ENCODE measurements around the gene AURKA.
"Not testable (repeated sequence)": the region's sequence is repeated elsewhere in the genome, so short reads cannot be mapped to it uniquely, and the experiment has no call there.

Gene AURKA

DNA sequence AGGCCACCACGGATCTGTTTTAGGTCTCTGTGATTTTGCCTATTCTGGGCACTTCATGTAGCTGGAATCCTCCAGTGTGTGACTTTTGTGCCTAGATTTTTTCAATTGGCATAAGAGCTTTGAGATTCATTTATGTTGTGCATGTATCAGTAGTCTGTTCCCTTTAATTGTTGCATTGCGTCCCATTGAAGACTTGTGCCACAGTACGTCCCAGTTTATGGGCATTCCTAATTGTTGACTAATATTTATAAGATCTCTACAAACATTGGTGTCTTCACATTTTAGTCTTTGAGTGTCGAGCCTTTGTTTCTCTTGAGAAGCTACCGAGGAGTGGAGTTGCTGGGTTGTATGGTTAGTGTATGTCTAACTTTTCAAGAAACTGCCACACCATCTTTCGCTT is 33.9 kb downstream of the AURKA start:
- peak; percentile 2 for DNase-seq

DNA sequence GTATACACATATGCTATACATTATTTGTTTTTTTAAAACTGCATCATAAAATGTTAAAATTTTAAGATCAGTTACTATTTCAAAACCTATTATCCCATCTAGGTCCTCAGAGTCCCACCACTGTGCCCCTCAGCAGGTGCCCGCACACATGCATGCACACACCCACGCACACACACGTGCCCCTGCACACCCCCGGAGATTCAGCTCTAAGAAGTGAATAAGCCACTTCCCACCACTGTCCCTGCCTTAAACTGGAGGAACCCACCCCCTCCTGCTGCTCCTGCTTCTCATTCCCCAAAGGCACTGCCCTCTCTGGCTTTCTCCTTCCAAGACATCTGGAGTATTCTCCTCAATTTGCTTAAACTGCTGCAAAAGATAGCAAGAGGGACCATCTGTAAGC is 38.7 kb downstream of the AURKA start:
- DNase-seq: no peak

DNA sequence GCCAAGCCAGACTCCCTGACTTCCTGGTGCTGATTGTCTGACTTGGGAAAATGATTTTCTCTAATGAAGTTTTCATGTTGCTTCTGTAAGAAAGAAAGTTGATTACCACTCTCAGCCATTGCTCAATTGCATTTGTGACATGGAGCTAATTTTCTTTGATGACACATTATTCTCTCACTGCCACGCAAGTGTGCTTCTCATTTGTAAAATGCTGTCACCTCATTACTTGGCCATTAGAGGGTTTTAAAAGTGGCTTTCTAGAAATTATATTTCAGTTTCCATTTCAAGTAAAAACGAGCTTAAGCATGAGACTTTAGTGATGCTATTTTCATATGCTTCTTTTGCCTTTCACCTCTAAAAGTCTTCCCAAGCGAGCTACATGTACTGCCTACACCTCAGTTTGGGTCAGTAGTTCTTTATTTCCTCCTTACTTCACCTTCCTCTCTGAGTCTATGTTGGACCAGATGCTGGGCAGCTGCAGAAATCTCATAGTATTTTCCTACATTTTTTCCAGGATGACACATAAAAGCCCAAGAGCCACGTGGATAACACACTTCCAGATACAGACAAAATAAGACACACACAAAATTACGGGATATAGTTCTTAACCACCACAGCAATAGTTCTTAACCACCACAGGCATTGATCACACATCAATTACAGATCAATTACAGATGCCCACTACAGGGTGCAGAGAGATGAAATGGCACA is 39.5 kb downstream of the AURKA start:
- no peak for DNase-seq

DNA sequence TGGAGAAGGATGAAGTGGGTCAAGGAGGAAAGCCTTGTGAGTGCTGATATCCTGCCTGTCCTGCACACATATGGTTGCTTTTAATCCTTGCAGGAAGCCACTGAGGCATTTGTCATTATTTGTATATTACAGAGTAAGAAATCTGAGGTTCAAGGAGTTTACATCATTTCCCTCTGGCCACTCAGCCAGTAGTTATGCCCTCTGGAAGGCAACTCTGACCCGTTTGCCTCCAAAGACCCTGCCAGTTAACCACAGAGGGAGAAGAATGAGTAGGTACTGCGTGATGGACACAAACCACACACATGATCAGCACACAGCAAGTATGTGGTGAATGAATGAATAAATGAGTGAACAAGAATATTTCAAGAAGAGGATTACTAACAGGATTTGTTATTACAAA is 41.2 kb downstream of the AURKA start:
- DNase-seq: no peak

DNA sequence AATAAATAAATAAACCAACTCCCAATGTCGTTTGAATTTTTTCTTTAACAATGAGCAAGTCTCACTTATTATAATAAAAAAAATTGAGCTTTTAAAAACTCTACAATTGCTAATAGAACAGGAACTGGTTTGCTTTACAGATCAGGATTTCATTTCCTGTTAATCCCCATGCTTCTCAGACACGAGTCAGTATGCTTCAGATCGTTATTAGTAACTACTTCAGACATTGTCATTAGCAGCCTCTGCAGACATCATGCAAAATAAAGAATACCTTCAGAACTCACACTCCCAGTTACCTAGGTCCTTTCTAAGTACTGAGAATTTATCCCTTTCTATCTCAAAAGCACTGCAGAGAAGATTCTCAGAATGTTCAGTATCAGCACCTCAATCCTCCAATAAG is 43.3 kb downstream of the AURKA start:
- no peak for DNase-seq

DNA sequence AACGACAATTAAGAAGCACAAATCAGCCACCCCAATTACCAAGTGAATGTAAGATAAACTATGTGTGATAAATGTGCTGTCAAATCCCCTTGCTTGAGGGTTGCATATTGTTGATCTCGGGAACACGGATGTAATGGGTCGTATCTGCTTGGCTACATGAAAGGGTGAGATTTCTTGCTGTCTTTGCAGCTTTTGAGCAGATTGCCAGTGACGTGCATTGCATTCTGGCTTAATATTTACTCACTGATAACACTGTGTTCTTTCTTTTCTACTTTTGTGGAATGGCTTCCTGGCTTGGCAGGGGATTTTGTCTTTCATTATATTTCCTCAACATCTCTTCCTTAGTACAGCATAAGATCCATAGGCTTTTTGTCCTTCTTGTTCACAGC is 43.7 kb downstream of the AURKA start:
- DNase-seq: peak; percentile 5

DNA sequence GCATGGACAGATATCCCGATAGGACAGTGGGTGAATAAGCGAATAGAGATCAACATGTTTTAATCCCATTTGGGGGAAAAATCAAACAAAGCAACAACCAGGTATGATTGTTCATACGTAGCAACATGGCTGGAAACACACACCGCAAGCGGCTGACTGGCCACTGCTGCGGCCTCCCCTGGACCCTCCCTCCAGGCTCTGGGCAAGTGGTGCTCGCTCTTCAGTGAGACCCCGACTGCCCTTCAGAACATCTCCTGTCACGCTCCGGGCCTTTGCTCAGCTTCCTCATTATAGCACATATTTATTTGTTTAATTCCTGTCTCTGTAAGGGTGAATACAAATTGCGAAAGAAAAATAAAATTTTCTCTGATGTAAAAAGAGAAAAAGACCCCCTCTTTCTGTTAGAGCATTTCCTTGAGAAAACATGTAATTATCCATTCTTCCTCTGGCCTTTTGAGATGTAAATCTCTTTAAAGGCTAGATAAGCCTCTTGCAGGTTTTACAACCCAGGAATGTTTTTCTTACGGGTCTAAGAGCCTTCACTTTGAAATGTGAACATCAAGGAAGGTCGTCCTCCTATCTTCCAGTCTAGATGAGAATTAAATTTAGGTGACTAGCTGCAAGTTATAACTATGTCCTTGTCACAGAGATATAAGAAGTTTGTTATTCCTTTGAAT is 44.2 kb downstream of the AURKA start:
- DNase-seq: peak; percentile 5

DNA sequence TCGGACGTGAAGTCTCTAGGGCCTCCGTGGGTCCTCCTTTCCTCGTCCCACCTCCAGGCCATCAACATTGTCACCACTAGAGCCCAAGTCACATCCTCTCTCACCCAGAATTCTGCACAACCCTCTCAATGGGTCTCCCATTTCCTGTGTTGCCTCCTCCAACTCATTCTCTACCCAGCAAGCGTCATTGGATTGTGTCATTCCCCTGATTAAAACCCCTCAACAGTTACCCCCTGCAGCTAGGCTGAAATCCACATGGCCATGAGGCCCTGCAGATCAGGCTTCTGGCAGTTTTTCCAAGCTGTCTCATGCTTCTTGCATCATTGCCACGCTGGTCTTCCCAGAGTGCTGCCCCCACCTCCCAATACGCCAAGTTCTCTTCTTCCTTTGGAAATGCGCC is 46.1 kb downstream of the AURKA start:
- DNase-seq: no peak

DNA sequence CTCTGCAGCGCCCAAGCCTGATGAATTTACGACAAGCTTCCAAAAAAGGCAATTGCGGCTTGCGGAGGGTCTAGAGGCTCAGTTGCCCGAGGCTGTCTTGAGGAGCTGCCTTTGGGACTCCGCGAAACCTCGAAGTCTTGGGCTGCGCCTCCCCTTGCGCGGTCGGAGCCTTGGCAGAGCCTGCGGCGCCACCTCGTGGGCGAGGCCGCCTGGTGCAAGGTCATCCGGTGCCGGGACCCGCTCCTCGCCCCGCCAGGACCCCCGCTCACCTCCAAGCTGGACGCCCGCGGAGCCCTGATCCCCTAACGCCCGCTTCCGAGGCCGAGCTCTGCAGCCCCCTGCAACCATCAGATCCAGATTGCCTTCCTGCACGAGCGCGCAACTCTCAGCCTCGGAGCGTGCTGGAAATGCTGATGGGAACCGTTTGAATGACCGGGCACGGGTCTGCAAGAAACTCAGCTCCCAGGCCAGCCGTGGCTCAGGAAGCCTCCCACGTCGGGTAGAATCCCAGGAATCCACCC is 48.1 kb downstream of the AURKA start:
- DNase-seq: peak; percentile 14

DNA sequence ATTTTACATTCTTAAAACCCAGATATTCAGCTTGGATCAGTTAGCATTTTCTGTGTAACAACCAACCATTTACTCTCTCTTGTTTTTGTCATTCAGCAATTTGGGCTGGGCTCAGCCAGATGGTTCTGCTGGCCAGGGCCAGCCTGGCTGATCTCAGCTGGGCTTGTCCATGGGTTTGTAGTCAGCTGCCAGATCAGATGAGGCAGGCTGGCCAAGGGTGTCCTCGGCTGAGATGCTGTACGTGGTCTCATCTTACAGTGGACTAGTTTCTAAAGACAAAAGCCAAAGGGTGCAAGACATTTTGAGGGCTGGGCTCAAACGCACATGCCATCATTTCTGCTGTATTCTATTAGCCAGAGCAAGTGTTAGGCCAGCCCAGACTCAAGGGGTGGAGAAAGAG is 49.2 kb downstream of the AURKA start:
- DNase-seq: no peak

DNA sequence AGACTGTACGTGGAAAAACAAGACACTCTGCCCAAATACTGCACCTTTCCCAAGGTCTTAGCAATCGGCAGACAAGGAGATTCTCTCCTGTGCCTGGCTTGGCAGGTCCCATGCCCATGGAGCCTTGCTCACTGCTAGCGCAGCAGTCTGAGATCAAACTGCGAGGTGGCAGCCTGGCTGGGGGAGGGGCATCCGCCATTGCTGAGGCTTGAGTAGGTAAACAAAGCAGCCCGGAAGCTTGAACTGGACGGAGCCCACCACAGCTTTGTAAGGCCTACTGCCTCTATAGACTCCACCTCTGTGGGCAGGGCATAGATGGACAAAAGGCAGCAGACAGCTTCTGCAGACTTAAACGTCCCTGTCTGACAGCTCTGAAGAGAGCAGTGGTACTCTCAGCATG is 55.3 kb downstream of the AURKA start:
- DNase-seq: not testable (repeated sequence)

DNA sequence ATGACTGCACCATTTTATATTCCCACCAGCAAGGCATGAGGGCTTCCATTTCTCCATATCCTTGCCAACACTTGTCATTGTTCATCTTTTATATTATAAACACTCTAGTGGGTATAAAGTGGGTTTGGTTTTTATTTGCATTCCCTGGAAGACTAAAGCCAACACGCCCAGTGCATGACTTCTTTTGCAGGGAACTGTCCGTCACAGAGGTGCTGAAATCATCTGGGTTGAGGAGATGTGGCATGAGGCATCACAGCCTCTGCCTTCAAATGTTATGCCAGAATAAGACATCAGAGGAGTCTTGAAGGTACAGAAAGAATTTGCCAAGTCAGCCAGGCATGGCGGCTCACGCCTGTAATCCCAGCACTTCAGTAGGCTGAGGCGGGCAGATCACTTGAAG is 63.2 kb downstream of the AURKA start:
- no peak for DNase-seq

DNA sequence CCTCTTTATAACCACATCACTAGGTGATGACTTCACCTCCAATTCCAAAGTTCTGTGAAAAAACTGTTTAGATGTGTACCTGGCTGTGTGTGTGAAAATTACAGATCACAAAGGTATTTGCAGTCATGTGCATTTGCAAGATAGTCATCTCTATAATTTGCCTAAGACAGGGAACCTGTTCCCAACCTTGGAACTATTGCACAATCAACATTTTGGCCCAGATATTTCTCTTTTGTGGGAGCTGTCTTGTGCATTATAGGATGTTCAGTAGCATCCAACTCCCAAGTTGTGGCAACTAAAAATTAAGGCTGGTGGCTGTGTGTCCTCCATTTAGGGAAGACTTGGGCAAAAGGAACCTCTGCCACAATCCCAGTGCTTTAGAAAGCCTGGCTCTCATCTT is 67.2 kb downstream of the AURKA start:
- DNase-seq: no peak

DNA sequence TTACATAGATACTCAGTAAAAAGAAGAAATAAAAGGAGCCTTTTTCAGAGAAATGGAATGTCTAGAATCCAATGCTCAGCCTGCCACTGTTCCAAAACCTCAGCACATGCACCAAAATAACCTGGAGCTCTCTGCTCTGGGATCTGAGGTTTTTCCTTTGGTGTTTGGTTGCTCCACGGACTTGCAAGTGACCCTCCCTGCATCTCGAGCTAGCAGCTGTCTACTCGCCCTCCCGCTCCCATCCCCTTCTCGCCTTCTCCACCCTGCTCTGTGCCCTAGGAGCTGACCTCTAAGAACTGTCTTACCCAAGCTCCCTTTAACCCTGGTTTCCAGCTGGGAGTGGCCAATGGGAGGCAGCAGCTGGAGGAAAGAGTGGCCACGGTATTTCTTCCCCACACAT is 68.4 kb downstream of the AURKA start:
- DNase-seq: no peak

DNA sequence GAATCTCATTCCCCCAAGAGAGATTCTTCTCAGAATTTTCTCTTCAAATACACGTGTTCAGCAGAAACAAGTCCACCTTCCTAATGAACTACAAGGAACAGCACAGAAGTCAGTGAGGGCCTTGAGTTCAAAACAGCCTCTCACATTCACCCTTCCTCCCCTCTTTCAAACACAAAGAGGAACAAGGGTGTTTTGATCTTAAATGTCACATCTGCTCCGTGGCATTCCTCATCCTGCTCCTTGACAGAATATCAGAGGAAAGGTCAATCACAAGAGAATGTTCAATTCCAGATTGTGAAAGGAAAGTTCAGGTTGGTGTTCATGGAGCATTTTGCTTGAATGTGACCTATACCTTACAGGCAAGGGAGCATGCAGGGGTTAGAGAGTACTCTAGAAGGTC is 68.8 kb downstream of the AURKA start:
- no peak for DNase-seq

DNA sequence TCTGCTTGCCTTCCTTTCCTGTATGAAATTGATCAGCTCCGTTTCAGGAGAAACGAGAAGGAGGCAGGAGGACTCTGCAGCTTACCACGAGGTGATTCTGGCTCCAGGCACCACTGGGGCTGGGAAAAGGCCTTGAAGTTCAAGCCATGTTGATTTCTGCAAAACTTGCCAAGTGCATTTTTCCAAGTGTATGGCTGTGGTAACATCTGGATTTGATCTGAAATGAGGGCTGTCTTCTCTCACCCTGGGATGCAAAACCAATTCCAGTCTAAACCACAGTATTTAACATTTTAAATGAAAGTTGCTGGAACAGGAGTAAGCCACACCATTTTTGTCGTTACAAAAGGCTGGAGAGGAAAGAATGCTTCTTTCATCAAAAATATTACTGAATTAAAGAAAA is 69.3 kb downstream of the AURKA start:
- no peak for DNase-seq
